B cell (primary cell): ENCODE results near the gene CECR2. TPM values are rescaled to one million over a fixed set of nuclear protein-coding genes. Genes with fewer than 3 reads are reported as not detected.
"Not testable (repeated sequence)": the region's sequence is repeated elsewhere in the genome, so short reads cannot be mapped to it uniquely, and the experiment has no call there.

Experiments used
- ATAC-seq: fragments of 200-7000 bp; cut with Tn5 transposase; one replicate; pipeline ENCODE4 v1.10.0; 2021; ENCODE audit warnings: low read depth, mild to moderate bottlenecking, moderate number of reproducible peaks, moderate library complexity
- CTCF ChIA-PET: fragments of 350-600 bp; sonication (Branson Sonifier 250); formaldehyde crosslinking; loops from one replicate; lab custom pipeline; 2021; ENCODE audit warnings: antibody characterized with exemption, inconsistent platforms; lab: Charles Lee
- POLR2A ChIA-PET: fragments of 350-600 bp; sonication (Branson Sonifier 250); formaldehyde crosslinking; loops from one replicate; lab custom pipeline; 2021; ENCODE audit warnings: antibody characterized with exemption; lab: Charles Lee
- DNase-seq: peaks from one replicate; pipeline ENCODE4 v3.0.0; 2013
- H2AFZ ChIP-seq: 2 replicates; pipeline ENCODE4 v1.6.1; 2012; ENCODE audit warnings: mild to moderate bottlenecking, low read depth, low read length; ENCODE audit not compliant: insufficient read depth, poor library complexity, severe bottlenecking
- H3K27ac ChIP-seq, 2 donors: 1 replicate in 1 of 2; 2 replicates in 1 of 2; pipeline ENCODE4 v1.5.1; 2012 to 2013; ENCODE audit warnings: low read length in 2 of 2, mild to moderate bottlenecking in 2 of 2, moderate library complexity in 1 of 2
- H3K27me3 ChIP-seq, 4 experiments: fragments of 200-600 bp in 1 of 4; sonication (generic) in 1 of 4; replicated peaks in 1 of 4; 1 replicate in 2 of 4; 2 replicates in 2 of 4; pipeline versions ENCODE4 v1.6.1 to v1.7.0; 2013 to 2016; ENCODE audit warnings: low read length in 3 of 4, mild to moderate bottlenecking in 2 of 4, mixed read lengths in 1 of 4, moderate library complexity in 1 of 4; ENCODE audit not compliant: insufficient read depth in 4 of 4, control insufficient read depth in 3 of 4; ENCODE audit errors: control extremely low read depth in 1 of 4
- H3K36me3 ChIP-seq, 2 experiments: replicated peaks in 1 of 2; 1 replicate in 1 of 2; 2 replicates in 1 of 2; pipeline versions ENCODE4 v1.6.1 to v1.7.1; 2013; ENCODE audit warnings: low read length in 1 of 2; ENCODE audit not compliant: insufficient read depth in 2 of 2, control insufficient read depth in 1 of 2; ENCODE audit errors: control extremely low read depth in 1 of 2, extremely low read depth in 1 of 2
- H3K4me1 ChIP-seq, 2 donors: fragments of 200-600 bp in 1 of 2; sonication (generic) in 1 of 2; 1 replicate in 1 of 2; 2 replicates in 1 of 2; pipeline versions ENCODE4 v1.5.1 to v1.6.1; 2013 to 2017; ENCODE audit warnings: low read length in 2 of 2; ENCODE audit not compliant: control insufficient read depth in 2 of 2, insufficient read depth in 2 of 2
- H3K4me2 ChIP-seq: replicated peaks from 2 replicates; pipeline ENCODE3; 2012; ENCODE audit warnings: mild to moderate bottlenecking, low read depth, low read length; ENCODE audit not compliant: poor library complexity, severe bottlenecking
- H3K4me3 ChIP-seq, 5 experiments: fragments of 200-600 bp in 1 of 5; sonication (generic) in 1 of 5; 1 replicate in 3 of 5; 2 replicates in 2 of 5; pipeline versions ENCODE4 v1.5.1 to v1.7.0; 2011 to 2016; ENCODE audit warnings: low read length in 4 of 5, mild to moderate bottlenecking in 4 of 5, low read depth in 2 of 5, control low read depth in 1 of 5, moderate library complexity in 1 of 5; ENCODE audit not compliant: insufficient read depth in 1 of 5; ENCODE audit errors: control extremely low read depth in 1 of 5, extremely low read depth in 1 of 5
- H3K79me2 ChIP-seq: fragments of 200-600 bp; sonication (generic); one replicate; pipeline ENCODE4 v1.6.0; 2016; ENCODE audit warnings: low read length; ENCODE audit not compliant: control insufficient read depth, insufficient read depth
- H3K9ac ChIP-seq: fragments of 200-600 bp; sonication (generic); 2 replicates; pipeline ENCODE4 v1.6.1; 2017; ENCODE audit warnings: mild to moderate bottlenecking, low read length, moderate library complexity
- H3K9me3 ChIP-seq, 3 donors: one replicate each; pipeline versions ENCODE4 v1.6.1 to v1.7.1; 2013; ENCODE audit warnings: low read length in 2 of 3; ENCODE audit not compliant: control insufficient read depth in 2 of 3, insufficient read depth in 1 of 3; ENCODE audit errors: control extremely low read depth in 1 of 3
- H4K20me1 ChIP-seq: 2 replicates; pipeline ENCODE4 v1.6.0; 2012; ENCODE audit warnings: mild to moderate bottlenecking, low read length; ENCODE audit not compliant: insufficient read depth, control insufficient read depth, poor library complexity, severe bottlenecking
- H3K27ac Mint-ChIP-seq: one replicate; pipeline ENCODE4 v1.8.0; 2021; ENCODE audit warnings: mixed read lengths
- H3K27me3 Mint-ChIP-seq: one replicate; pipeline ENCODE4 v1.8.0; 2021; ENCODE audit warnings: mixed read lengths
- H3K4me1 Mint-ChIP-seq: one replicate; pipeline ENCODE4 v1.8.0; 2021; ENCODE audit warnings: mixed read lengths
- H3K4me3 Mint-ChIP-seq: one replicate; pipeline ENCODE4 v1.8.0; 2021; ENCODE audit warnings: mixed read lengths
- H3K9me3 Mint-ChIP-seq: one replicate; pipeline ENCODE4 v1.8.0; 2022; ENCODE audit warnings: mixed read lengths; ENCODE audit not compliant: insufficient read depth
- EZH2 ChIP-seq: IDR thresholded peaks from 2 replicates; pipeline ENCODE4 v1.6.1; 2012; ENCODE audit warnings: borderline replicate concordance, low read depth, mild to moderate bottlenecking, moderate library complexity, low read length; ENCODE audit not compliant: insufficient read depth, poor library complexity, severe bottlenecking
- WGBS: methylation state at CpG from one replicate; pipeline ENCODE4 v1.1.5; 2013; ENCODE audit warnings: missing lambda C conversion rate; ENCODE audit not compliant: insufficient coverage; 5-methylcytosine and 5-hydroxymethylcytosine counted together
- intact Hi-C: fragments of 100-400 bp; cut with micrococcal nuclease; formaldehyde crosslinking; loops from one replicate; pipeline ENCODE4 v1.10.0; 2022
- polyA plus RNA-seq: library from polyadenylated mRNA; depleted of rRNA; stranded (reverse); fragments of >200 nt; gene quantifications from 2 replicates; pipeline ENCODE4 v1.2.3, GENCODE V29; 2012
- total RNA-seq, 2 donors: library from RNA; stranded (reverse); fragments of 120-200 nt in 1 of 2; gene quantifications; 1 replicate in 1 of 2; 2 replicates in 1 of 2; pipeline versions ENCODE4 v1.2.3 to v1.2.4, GENCODE V29; 2013 to 2022
- TF ChIP-seq, protein P1 (sequence below): fragments of 200-600 bp; IDR thresholded peaks from one replicate; pipeline ENCODE4 v1.8.0; 2022; ENCODE audit warnings: antibody characterized with exemption, mild to moderate bottlenecking

The CECR2 gene
- total and polyA plus RNA-seq, 2 donors (not counting 1 experiment from before 2014, with no cell fraction given), result 0.13 to 6.6 TPM

DNA sequence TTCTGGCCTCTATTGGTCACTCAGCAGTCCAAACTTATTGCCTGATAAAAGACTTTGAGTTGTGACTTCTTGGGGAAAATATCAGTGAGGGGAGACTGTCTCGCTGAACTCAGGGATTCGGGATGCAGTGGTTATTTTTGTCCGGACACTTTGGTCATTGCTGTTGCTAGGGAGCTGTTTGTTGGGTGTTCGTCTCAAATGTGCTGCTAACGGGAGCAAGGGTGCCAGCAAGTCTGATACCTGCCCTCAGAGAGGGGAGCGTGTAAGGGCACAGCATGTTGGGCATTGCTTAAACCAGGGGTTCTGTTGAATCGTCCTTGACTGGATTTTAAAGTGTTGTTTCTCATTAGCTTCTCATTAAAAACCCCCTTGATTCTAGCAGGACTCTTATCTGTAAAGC lies 144.8 kb downstream of the CECR2 start:
- intact Hi-C loops, result no loop called here
- H3K4me1 Mint-ChIP-seq, result no peaks in the 10 kb centered on the region
- peaks cover 3% of the 10 kb centered on the region for H3K27me3 Mint-ChIP-seq
- CTCF ChIA-PET, result interaction anchor here (1.5 kb wide), 1 partner anchor 12 kb away, joined by 3 read pairs; no protein-coding TSS in a partner anchor
- H3K9me3 Mint-ChIP-seq, result no peaks in the 10 kb centered on the region
- H2AFZ ChIP-seq, result no peak overlapping the region
- H3K4me3 Mint-ChIP-seq, result no peak overlapping the region
- DNase-seq (no peak), ATAC-seq (no peak)
- H4K20me1 ChIP-seq, result no peaks in the 10 kb centered on the region
- no peaks in the 10 kb centered on the region for H3K9me3 ChIP-seq
- no peak overlapping the region for H3K4me3 ChIP-seq
- no peak overlapping the region for H3K27ac ChIP-seq
- POLR2A ChIA-PET, result no interaction called here
- H3K27ac Mint-ChIP-seq, result no peak overlapping the region
- 91% methylated on average over 7 of the region's 7 CpGs for WGBS
- no peaks in the 10 kb centered on the region for H3K79me2 ChIP-seq
- H3K9ac ChIP-seq, result no peak overlapping the region
- no peaks in the 10 kb centered on the region for H3K36me3 ChIP-seq
- H3K4me2 ChIP-seq, result no peak overlapping the region
- H3K27me3 ChIP-seq, result no peaks in the 10 kb centered on the region
- no peaks in the 10 kb centered on the region for H3K4me1 ChIP-seq
- no peak for TF ChIP-seq EZH2
- TF ChIP-seq, protein P1, sequence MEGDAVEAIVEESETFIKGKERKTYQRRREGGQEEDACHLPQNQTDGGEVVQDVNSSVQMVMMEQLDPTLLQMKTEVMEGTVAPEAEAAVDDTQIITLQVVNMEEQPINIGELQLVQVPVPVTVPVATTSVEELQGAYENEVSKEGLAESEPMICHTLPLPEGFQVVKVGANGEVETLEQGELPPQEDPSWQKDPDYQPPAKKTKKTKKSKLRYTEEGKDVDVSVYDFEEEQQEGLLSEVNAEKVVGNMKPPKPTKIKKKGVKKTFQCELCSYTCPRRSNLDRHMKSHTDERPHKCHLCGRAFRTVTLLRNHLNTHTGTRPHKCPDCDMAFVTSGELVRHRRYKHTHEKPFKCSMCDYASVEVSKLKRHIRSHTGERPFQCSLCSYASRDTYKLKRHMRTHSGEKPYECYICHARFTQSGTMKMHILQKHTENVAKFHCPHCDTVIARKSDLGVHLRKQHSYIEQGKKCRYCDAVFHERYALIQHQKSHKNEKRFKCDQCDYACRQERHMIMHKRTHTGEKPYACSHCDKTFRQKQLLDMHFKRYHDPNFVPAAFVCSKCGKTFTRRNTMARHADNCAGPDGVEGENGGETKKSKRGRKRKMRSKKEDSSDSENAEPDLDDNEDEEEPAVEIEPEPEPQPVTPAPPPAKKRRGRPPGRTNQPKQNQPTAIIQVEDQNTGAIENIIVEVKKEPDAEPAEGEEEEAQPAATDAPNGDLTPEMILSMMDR, result no peak

DNA sequence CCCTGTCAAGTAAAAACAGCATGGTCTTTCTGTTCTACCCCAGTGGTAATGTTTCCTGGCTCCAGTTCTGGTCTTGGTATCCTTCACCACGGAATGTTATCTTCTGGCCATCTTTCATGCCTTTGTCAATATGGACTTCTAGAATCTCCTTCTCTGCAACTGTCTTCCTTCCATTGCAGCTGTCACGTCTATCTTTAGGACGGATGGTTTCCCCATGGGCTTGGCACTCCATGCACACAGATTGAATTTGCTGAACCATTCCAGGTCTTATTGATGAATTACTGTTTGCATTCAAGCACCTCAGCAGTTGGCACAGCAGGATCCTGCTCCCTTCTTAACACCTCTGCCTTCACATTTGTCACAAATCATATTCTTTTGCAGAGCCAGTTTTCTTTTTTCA lies 149.1 kb downstream of the CECR2 start:
- H3K27me3 ChIP-seq, result no peaks in the 10 kb centered on the region
- Mint-ChIP-seq H3K27me3 (peaks cover 7% of the 10 kb centered on the region), H3K9me3 (no peaks in the 10 kb centered on the region), H3K27ac (no peak overlapping the region), H3K4me1 (no peaks in the 10 kb centered on the region), H3K4me3 (no peak overlapping the region)
- ChIA-PET CTCF (interaction anchor here (0.6 kb wide), 1 partner anchor 305 kb away, joined by 3 read pairs; no protein-coding TSS in a partner anchor), POLR2A (no interaction called here)
- no peaks in the 10 kb centered on the region for H3K4me1 ChIP-seq
- no peak overlapping the region for H3K4me2 ChIP-seq
- H3K79me2 ChIP-seq, result no peaks in the 10 kb centered on the region
- no peak overlapping the region for H3K4me3 ChIP-seq
- no peak overlapping the region for H3K9ac ChIP-seq
- H4K20me1 ChIP-seq, result no peaks in the 10 kb centered on the region
- ATAC-seq (no peak), DNase-seq (no peak)
- 95% methylated on average over 3 of the region's 3 CpGs for WGBS
- H3K27ac ChIP-seq, result no peak overlapping the region
- H3K36me3 ChIP-seq, result no peaks in the 10 kb centered on the region
- intact Hi-C loops, result no loop called here
- H2AFZ ChIP-seq, result no peak overlapping the region
- TF ChIP-seq, protein P1, result no peak
- TF ChIP-seq EZH2, result no peak
- no peaks in the 10 kb centered on the region for H3K9me3 ChIP-seq

DNA sequence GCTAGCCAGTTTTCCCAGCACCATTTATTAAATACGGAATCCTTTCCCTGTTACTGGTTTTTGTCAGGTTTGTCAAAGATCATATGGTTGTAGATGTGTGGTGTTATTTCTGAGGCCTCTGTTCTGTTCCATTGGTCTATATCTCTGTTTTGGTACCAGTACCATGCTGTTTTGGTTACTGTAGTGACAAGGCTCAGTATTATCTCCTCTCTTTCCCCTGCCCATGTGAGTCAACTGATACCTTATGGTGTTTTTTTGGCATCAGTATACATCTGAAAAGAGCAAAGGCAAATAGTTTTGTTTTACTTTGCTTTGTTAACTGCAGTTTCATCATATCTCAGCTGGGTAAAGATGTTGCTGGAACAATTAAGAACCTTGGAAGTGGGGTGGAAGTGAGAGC lies 152.7 kb downstream of the CECR2 start:
- CTCF ChIA-PET, intact Hi-C loops, H2AFZ ChIP-seq, H3K27me3 ChIP-seq, H3K9me3 Mint-ChIP-seq, H3K9me3 ChIP-seq, DNase-seq, ATAC-seq, H3K9ac ChIP-seq, H3K36me3 ChIP-seq, POLR2A ChIA-PET, H3K27ac Mint-ChIP-seq, H3K79me2 ChIP-seq, H3K27ac ChIP-seq, H3K4me2 ChIP-seq, H3K4me3 ChIP-seq, H3K4me3 Mint-ChIP-seq, H4K20me1 ChIP-seq, H3K4me1 ChIP-seq, H3K4me1 Mint-ChIP-seq: not testable (repeated sequence)
- peaks cover 22% of the 10 kb centered on the region for H3K27me3 Mint-ChIP-seq
- no CpG with 5 or more reads among the region's 1 CpG for WGBS
